NCI-H345 (cell line): Measurements from ENCODE around the gene ADAMTS12.
A peak's percentile ranks its signal among the peaks of the same experiment; 100 is the strongest.

Source experiments
- DNase-seq: peaks from one replicate; lab custom pipeline; 2025; lab: John Stamatoyannopoulos, UW

Gene ADAMTS12

DNA sequence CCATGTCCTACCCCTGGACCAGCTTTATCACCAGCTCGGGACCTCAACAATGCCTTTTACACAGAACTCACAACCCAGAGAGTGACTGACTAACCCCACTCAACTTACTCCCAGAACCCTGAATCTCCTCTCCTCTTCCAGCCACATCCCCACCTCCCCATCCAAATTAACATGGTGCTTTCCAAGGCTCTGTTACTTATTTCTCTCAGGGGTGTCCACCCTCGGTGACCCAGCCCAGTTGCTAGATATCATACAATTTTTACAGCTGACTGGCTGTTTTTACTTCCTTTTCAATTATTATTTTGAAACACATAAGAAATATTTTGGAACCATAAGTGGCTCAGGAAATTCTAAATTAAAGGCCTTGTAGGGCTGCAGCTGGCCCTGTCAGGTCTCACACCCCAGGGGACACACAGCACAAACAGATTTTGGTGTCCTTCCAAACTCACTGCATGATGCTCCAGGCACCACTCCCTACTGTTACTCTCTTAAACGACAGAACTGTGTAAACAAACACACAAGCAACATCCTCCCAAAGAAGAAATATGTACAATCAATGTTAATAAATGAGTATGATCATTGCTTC, 180.6 kb downstream of the ADAMTS12 start:
- DNase-seq = peak; percentile 83

DNA sequence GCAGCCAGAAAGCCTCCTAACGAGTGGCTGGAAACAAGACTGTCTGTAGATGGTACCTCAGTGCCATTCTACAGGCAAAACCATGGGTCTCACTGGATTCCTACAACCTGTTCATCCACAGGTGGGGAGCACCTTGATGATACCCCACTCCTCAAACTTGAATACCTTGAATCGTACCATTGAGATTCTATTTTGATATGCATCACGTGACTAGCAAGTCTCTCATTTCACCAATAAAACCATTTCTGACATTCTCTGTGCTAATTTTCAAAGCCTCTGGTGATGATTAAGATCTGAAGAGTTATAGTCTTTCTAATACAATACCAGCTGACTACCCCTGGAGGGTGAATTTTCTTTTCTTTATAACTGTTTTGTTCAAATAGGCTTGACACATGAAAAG, 188.9 kb downstream of the ADAMTS12 start:
- no peak for DNase-seq

DNA sequence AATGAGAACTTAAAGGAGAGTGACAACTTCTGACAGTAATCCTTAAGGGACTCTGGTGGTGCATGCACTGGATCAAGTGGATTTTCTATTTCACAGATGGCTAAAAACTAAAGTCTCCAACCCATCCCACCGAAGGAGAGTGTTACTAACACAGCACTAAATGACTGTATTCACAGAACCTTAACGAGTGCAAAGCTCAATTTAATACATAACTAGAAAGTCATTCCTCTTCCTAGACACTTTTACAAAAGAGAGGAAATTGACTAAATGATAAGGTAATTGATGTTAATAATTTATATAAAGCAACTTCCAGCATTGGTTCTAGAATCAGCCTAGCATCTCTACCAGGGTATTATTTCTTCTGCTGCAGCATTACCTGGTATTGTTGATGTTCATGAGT, 189.8 kb downstream of the ADAMTS12 start:
- no peak for DNase-seq

DNA sequence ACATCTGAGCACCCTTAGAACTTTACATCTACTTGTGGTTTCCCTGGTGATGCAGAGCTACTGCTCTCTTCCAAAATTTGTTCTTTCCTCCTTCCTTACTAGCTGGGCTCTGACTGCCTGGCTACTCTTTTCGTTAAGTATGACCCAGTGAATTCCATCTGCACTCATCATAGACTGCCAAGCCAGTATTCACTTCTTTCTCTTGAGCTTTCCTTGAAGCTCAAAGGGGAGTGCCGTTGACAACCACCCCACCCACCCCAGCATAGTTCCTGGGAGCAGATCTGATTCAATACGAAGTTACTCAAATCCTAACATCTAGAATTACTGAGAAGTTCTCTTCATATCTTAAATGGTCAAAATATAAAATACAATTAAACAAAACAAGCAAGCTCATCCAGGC, 190.5 kb downstream of the ADAMTS12 start:
- DNase-seq = no peak

DNA sequence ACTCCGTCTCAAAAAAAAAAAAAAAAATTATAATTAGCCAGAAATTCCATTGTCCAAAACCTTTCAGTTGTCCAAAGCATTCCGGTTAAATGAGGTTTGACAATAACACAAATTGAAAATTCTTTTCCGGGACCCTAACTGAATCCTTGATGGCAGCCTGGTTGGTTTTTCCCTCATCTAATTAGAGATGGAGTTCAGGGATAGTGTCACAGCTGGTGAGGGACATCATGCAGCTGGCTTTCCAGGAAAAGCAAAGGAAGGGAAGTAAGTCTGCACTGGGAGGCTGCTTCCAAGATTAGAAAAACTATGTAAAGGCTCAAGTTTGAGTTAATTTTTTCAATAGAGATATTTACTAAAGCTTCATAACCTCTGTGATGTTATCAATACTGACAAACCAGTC, 195.4 kb downstream of the ADAMTS12 start:
- DNase-seq = no peak

DNA sequence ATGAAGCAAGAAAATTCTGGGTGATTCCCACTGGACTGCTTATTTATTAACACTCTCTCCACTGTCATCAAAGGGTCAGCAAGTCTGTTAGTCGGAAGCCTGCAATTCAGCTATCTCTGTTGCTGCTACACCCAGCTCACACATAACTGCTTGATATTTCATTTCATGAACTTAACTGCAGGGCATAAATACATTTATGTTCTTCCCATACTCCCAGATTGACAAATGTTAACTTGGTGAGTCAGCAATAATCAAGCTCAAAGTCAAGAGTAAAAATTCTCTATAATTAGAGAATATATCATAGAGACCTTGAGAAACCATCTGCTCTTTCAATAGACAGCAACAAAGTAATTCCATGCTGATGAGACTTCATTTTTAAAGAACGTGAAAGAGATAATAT, 198.8 kb downstream of the ADAMTS12 start:
- DNase-seq = no peak

DNA sequence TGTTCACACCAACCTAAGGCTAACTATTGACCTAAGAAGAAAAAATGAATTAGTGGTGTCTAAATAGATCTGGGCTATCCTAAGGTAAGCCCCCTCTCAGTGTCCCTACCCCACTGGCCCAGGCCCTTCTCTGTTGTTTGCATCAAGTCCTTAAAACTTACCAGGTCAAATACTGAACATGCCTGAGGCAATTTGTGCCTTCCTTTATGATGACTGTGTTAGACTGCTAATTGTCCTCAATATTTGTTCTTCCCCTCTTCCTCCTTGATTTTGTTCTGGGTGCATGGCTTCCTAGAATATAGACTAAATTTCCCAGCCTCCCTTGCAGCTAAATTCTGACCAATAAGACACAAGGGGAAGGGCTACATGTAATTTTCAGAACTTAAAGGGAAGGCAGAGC, 199.9 kb downstream of the ADAMTS12 start:
- DNase-seq = no peak

DNA sequence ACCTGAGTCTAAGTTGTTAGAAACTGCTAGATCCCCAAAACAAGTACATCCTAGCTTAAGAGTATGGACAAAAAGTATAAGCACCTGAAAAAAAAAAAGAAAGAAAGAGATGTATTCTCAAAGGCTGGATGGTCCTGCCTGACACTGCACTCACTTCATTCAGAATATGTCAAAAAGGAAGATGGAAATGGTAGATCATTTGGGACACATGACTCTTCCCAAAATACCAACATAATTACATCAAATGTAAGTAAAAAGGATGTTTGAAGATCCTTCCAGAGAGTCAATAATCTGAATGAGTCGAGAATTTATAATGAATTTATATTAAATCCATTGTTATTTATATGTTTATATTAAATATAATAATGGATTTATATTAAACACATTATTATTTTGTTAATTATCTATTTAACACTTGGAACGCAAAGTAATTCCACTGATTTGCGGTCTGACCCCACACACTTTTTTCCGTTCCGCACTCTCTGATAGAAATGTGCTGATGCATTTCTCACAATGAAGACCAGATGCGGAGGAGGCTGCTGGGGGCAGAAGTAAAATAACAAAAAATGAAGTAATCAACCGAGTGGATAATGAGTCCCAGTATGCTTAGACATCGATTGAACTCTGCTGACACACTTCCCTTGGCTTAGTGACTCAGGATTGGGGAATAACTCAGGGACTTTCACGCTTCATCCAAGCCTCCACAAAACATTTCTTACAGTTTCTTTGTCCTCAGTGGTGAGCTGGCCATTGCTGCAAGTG, 201.2 kb downstream of the ADAMTS12 start:
- DNase-seq = no peak

DNA sequence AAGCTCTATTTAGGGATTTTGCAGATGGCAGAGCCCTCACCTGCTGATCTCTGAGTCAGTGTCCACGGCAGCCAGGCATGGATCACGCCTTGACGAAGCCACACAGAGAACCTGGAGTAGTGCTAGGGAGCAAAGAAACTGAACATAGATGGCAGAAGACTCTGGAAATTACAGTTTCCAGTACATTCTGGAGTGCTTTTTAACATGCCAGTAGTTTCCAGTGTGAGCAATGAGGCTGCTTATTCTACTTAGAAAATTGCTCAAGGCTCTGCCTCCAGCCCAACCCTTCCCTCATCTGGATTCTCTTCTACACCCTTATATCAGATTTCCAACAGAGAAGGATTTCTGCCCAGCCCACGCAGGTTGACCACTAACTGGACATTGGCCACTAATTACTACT, 203.3 kb downstream of the ADAMTS12 start:
- DNase-seq = no peak

DNA sequence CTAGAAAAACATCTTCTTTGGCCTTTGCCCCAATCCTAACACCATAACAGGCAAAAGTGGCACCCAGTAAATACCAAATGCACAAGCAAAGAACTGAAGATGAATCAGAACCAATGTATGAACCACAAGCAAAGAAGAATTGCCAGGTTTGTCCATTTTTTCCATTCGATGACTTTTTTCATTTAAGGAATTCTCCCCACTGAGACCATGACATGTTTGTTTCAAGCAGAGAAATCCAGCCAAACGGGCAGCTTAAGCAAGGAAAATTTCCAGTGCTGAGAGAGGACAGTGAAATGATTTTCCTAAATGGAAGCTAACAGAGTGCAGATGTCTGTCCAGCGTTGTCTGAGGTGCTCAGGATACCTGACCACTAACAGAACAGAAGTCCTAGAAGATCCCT, 203.7 kb downstream of the ADAMTS12 start:
- no peak for DNase-seq

DNA sequence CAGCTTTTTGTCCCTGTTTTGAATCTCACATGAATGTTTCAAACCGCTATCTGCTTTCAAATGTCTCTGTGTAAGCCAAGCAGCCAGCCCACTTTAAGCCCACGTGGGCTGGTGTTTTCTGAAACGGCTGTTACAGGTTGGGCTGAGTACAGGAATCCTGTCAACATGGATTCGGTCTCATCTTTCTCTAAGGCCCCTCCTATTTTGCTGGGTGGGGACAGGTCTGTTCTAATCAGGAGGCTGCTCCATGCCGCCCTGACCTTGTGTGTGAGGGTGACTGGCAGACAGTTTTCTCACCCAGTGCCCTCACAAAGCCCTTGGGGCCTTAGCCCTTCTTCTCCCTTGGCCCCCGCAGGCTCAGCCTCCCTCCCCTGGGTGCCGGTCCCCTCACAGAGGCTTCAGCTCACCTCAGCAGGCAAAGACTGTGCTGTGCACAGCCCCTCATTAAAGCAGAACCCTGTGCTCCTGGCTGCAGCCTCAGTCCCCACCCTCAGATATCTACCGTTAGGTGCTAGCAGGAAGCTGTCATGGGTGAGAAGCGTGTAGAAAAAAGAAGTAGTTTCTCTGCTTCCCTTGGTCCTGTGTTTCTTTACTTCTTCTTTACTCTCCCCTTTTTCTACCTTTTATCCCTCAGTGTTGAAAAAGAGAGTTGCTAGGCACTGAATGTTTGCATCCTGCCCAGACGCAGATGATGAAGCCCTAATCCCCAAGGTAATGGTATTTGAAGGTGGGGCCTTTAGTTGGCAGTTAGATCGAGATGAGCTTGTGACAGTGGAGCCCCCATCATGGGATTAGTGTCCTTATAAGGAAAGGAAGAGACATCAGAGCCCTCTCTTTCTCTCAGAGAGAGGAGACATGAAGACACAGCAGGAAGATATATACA, 205.7 kb downstream of the ADAMTS12 start:
- DNase-seq = no peak

DNA sequence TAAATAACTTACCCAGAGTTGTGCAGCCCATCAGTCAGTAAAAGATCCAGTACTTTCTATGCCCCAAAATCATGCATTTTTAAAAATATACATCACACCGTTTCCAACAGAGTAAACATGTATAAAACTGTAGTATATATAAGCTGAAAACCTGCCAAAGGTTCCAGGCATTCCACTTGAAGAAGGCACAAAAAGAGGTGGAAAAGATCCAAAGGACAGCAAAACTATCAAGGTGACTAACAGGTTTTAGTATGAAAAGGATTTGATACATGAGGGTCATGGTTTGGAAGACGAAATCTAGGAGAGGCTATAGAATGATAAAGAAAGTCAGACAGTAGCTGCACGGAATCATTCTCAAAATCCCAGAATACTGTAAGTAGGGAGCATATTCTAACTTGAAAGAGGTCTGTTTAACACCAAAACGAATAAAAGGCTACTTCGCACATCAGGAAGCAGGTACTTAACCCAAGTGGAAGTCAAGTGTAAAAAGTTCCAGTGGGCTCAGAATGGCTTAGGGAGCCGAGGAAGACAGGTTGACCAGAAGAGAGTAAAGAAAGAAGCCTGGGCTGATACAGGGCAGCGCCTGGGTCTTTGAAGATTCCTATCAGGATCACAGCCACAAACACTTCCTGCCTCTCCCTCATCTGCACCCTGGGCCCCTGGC, 207.2 kb downstream of the ADAMTS12 start:
- DNase-seq = no peak

DNA sequence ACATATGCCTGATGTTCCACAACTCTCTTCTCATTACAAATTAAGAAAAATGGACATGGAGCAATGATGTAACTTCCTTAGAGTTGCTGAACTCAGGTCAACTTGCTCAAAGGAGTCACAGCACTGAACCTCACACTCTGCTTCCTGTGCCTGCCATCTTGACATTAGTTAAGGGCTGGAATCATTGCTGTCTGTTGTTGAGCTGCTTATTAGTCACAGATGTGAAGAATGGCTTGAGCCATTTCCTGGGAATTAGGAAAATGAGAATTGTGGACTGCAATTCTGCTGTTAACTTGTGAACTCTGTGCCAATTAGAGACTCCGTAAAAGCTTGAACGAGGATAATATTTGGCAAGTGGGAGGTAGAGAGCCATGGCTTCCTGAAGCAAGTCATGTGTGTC, 212.0 kb downstream of the ADAMTS12 start:
- DNase-seq = no peak

DNA sequence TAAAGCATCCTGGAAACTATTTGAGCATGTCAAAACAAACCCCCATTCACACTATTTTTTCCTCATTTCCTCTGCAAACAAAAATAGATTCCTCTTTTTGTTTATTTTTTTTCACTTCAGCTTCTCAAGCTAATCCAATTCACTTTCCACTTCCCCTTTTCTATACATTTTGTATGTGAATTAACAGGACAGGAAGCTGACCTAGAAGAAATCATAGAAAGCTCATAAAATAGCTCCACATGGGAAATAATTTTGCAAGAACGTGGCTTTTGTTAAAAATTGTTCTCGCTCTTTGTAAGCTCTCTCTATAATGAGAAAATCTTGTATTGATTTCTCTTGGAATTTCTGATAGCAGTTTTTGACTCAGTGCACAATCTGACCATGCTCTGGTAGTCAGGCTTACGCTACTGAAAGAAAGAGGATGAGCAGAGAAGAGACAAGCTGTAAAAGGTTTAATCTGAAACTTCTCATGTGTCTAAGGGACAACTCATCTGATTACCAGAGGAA, 215.8 kb downstream of the ADAMTS12 start:
- DNase-seq = no peak

DNA sequence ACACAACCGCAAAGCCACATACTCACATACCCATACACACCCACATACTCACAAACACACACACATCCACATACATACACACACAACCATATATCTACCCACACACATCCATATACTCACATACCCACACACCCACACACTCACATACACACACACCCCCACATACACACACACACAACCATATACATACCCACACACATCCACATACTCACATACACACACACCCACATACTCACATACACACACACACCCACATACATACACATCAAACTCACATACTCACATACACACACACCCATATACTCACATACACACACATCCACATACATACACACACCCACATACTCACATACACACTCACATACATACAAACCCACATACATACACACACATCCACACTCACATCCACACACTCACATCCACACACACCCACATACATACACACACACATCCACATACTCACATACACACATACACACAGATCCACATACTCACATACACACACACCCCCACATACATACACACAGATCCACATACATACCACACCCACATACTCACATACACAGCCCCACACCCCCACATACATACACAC, 220.0 kb downstream of the ADAMTS12 start:
- no peak for DNase-seq

DNA sequence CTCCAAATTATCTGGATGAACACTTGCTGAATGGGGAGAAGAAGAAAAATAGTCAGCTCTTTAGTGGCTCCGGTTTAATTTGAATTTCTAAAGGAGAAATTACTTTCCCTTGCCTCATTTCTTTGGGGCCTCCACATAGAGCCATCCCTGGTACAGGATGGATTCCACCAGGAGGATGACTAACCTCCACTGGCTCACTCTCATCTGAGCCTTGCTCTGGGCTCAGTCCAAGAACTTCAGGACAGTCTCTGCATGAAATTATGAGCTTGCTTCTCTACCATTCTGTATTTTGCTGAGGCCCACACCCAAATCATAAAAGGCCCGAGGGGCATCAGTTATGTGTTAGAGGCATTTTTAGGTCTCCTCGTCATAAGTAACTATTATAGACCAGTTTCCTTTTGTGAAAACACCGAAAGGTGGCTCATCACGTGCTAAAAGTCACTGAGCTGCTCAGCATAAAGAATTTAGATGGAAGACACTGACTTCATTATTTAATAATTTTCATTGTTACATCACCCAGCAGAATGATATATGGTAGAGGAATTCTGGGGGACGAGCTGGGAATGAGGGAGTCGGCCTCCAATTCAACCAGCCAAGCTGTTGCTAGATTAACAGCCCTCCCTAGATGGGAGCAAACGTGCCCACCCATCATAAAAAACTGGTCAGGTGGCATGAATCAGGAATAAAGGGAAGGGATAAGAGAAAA, 228.9 kb downstream of the ADAMTS12 start:
- DNase-seq = no peak

DNA sequence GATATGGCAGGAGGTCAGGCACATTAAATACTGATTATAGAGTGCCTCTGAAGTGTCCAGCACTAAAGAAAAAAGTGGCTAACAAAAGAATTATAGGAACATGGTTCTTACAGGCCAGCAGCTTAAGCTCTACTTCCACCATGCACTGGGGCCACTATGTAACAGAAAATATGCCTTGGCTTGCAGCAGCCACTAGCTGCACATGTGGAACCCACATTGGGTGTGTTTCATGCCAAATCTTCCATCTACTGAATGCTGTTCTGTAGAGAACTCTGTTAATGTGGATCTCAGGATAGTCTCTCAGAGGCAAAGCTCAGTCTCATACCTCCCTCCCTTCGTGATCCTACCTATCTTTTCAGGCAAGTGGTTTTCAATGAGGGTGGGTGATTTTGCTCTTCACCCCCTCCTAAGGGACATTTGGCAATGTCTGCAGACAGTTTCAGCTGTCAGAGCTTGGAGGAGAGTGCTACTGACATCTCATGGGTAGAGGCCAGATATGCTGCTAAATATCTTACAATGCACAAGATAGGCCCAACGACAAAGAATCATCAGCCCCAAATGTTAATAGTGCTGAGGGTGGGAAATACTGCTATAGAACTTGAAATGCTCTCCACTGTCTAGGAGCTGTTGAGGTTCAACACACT, 232.1 kb downstream of the ADAMTS12 start:
- DNase-seq = no peak

DNA sequence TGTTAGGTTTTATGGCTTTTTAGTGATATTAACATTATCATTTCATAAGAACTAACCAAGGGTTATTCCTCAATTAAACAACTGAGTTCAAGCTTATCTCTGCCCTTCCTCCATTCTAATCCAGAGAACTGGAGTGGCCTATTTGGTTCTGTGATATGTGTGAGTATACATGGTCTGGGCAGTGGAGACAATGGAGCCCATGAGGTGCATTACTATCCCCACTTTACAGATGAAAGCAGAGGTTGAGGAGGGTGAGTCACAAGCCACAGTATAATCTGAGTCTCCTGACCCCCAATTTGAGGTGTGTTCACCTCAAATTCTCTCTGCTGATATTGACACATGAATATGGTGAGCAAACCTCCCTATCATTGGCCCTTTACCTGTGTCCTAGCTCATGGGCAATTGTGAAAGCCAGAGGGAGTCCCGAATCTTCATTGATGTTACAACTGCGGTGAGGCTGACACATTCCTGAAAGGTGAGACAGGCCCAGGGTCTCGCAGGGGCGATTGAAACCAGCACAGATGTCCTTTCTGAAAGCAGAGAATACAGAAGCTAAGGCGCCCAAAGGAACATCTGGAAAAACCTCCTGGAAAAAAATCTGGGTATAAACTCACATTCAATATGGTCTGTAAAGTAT, 233.9 kb downstream of the ADAMTS12 start:
- no peak for DNase-seq

DNA sequence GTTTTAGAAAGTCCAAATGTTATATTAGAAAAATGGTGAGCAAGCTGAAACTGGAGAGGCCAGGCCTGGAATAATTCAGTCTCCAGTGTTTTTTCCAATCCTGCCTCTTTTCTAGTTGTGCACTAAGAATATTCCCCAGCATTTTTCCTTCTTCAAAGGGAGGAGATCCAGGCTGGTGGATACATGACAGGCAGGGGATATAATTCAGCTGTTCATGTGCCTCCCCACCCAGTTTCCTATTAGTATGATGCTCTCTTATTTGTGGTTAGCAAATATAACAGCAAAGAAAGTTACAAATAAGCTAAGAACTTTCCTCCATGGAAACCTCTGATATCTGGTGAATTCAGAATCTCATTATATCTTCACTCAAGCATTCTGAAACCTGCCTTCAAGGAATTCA, 234.6 kb downstream of the ADAMTS12 start:
- no peak for DNase-seq

DNA sequence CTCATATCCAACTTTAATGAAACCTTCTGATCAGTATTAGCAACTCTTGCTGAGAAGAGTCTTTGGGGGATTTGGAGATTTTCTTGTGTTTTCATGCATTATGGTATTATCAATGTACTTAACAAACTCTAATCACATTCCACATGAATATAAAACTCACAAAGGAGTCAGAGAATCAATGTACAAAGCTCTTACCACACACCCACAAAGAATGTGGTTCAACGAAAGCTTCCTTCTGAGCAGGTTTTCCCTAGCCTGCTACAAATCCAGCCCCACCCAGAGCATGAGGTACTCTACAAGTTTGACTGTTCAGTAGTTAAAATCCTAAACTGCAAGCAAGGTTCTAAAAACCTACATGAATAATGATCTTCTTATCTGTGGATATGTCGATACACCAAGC, 240.9 kb downstream of the ADAMTS12 start:
- DNase-seq = no peak
